ENCODE data around the gene NUP205.
"Not testable (repeated sequence)": the region's sequence is repeated elsewhere in the genome, so short reads cannot be mapped to it uniquely, and the experiment has no call there.

NUP205 gene

DNA sequence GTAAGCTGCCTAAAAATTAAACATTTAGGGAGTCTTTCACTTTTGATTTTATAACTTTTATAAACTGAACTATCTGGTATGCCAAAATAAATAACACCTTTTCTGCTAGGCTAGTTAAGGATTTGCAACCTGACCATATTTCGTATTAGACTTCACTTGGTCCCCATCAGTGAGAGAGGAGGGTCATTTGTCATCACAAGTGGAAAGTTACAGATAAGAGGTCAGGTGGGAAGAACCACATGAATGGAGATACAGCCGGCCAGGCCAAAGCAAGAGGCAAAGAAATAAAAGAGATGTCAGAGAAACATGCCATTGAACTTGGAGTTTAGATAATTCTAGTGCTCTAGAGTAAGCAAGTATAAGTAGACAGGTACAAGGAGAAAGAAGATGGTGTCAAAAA is 60.1 kb downstream of the NUP205 start:
- Histone ChIP-seq H3K36me3 (ENCODE audit: insufficient read depth, low read length) (peaks cover 76% of the 10 kb centered on the region), H3K4me3 (no peak overlapping the region), H3K9me3 (ENCODE audit: low read depth, low read length) (no peaks in the 10 kb centered on the region), H3K27ac (no peak overlapping the region), H3K9ac (ENCODE audit: insufficient read length) (no peak overlapping the region)
- DNase-seq (ENCODE audit: low read depth, low spot score): no peak
- TF ChIP-seq EZH2 (IDR thresholded peaks at IDR 0.05) (no peak), POLR2AphosphoS5 (IDR thresholded peaks at IDR 0.05; ENCODE audit: borderline replicate concordance, low read depth, low read length) (no peak), FOXP2 (optimal IDR thresholded peaks at IDR 0.05; ENCODE audit: control extremely low read depth, extremely low read length, insufficient read depth) (no peak)

DNA sequence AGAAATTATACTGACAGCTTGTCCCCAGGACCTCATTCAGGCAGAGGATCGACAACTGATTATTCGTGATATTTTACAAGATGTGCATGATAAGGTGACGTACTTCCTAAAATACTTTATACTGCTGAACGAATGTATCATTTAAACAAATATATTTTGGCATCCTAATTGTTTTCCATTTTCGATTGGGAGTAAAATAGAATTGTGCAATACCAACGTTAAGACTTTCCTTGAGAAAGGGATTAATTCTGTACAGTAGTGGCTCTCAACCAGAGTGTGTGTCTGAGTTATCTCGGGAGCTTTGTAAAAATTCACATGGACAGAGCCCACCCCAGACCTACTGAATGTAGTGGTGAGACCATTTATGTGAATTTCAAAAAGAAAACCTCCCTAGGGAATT is 60.8 kb downstream of the NUP205 start:
- H3K27ac ChIP-seq: peak overlapping the region; percentile 16; the same call in 1 of the 2 replicates
- no peak overlapping the region for H3K4me3 ChIP-seq
- TF ChIP-seq POLR2AphosphoS5 (IDR thresholded peaks at IDR 0.05; ENCODE audit: borderline replicate concordance, low read depth, low read length) (no peak), FOXP2 (optimal IDR thresholded peaks at IDR 0.05; ENCODE audit: control extremely low read depth, extremely low read length, insufficient read depth) (no peak), EZH2 (IDR thresholded peaks at IDR 0.05) (no peak)
- H3K9ac ChIP-seq (ENCODE audit: insufficient read length): no peak overlapping the region
- H3K36me3 ChIP-seq (ENCODE audit: insufficient read depth, low read length): peaks cover 81% of the 10 kb centered on the region
- no peak for DNase-seq (ENCODE audit: low read depth, low spot score)
- H3K9me3 ChIP-seq (ENCODE audit: low read depth, low read length): no peaks in the 10 kb centered on the region

DNA sequence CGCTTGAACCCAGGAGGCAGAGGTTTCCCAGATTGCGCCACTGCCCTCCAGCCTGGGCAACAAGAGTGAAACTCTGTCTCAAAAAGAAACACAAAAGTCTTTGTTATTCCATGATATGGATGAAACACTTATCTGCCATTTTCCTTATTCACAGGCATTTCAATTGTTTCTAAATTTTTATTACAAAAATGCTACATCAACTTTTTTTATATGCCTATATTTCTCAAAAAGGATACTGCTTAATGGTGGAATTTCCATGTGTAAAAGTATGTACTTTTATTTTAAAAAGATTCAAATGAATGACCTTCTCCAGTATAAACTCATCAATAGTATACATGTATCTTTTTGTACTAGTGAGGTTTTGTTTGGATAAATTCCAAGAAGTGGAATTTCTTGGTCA is 62.7 kb downstream of the NUP205 start:
- no peak overlapping the region for H3K4me3 ChIP-seq
- no peak for DNase-seq (ENCODE audit: low read depth, low spot score)
- H3K9me3 ChIP-seq (ENCODE audit: low read depth, low read length): no peaks in the 10 kb centered on the region
- TF ChIP-seq POLR2AphosphoS5 (IDR thresholded peaks at IDR 0.05; ENCODE audit: borderline replicate concordance, low read depth, low read length): no peak
- TF ChIP-seq EZH2 (IDR thresholded peaks at IDR 0.05): no peak
- no peak for TF ChIP-seq FOXP2 (optimal IDR thresholded peaks at IDR 0.05; ENCODE audit: control extremely low read depth, extremely low read length, insufficient read depth)
- H3K9ac ChIP-seq (ENCODE audit: insufficient read length): no peak overlapping the region
- H3K36me3 ChIP-seq (ENCODE audit: insufficient read depth, low read length): peaks cover 83% of the 10 kb centered on the region
- H3K27ac ChIP-seq: peak overlapping the region; percentile 45

DNA sequence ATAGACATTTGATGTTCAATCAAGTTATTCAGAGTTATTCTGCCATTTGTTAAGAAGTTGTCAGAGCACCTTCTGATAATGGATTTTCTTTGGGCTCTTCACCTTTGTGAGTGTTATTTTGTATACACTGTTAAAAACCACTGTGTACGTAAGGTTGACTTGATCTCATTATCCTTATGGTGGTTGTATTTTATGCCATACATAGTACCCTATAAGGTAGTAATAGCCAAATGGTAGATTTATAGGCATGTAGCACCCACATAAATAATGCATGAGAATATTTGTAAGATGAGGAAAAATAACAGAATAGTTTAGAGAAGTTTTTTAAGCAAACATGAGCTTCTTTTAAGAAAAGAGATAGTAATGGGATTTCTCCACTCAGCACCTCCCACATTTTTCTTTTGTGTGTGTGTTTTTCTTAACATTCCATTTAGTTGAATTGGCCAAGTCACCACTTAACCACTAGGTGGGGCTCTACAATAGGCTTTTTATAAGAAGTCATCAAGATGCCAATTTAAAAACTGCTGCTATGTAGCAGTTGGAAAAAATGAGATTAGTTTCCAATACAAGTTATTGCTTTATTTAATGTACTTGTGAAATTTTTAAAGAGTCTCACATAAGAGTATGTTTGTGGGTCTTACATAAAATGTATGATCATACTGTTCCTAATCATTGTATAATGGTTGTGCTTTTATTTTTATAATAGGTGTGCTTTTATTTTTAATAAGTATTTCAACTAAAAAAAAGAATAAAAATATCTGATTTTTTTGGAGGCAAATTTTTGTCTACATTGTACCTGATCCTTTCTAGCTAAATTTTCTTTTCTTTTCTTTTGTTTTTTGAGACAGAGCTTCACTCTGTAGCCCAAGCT is 63.5 kb downstream of the NUP205 start:
- Histone ChIP-seq H3K9me3 (ENCODE audit: low read depth, low read length) (no peaks in the 10 kb centered on the region), H3K36me3 (ENCODE audit: insufficient read depth, low read length) (peaks cover 83% of the 10 kb centered on the region), H3K9ac (ENCODE audit: insufficient read length) (no peak overlapping the region), H3K27ac (peak overlapping the region; percentile 58; the same call in 1 of the 2 replicates), H3K4me3 (no peak overlapping the region)
- TF ChIP-seq FOXP2 (optimal IDR thresholded peaks at IDR 0.05; ENCODE audit: control extremely low read depth, extremely low read length, insufficient read depth) (no peak), POLR2AphosphoS5 (IDR thresholded peaks at IDR 0.05; ENCODE audit: borderline replicate concordance, low read depth, low read length) (no peak), EZH2 (IDR thresholded peaks at IDR 0.05) (no peak)
- peak; percentile 75 for DNase-seq (ENCODE audit: low read depth, low spot score)

DNA sequence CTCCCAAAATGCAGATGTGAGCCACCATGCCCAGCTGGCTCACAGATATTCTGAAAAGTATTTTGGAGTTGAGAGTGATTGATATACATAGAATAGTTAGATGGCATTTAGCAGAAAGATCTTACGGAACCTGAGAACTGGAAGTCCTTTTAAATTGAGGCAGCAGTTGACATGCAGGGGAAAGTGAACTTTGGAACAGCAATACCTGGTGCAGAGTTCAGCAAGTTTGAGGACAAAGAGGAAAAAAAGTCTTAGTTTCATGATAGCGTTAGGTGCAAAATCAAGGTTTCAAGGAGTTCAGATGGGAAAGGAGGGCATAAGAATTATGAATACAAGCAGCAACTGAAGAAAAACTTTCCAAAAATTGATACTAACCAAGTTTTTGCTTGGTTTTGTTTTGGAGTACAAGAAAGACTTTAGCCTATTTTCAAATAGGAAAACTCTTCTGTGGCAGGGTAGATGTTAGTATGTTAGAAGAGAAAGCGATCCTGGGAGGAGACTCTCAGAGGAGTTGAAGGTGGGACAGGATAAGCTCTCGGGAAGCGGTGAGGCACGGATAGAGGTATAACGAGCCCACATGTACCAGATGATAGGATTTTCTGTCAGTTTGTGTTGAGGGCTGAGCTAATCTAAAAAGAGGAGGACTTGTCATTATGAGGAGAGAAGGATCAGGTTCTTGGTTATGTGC is 76.6 kb downstream of the NUP205 start:
- no peak for DNase-seq (ENCODE audit: low read depth, low spot score)
- Histone ChIP-seq H3K27ac (no peak overlapping the region), H3K4me3 (no peak overlapping the region), H3K36me3 (ENCODE audit: insufficient read depth, low read length) (peaks cover 89% of the 10 kb centered on the region), H3K9me3 (ENCODE audit: low read depth, low read length) (no peaks in the 10 kb centered on the region), H3K9ac (ENCODE audit: insufficient read length) (no peak overlapping the region)
- TF ChIP-seq FOXP2 (optimal IDR thresholded peaks at IDR 0.05; ENCODE audit: control extremely low read depth, extremely low read length, insufficient read depth) (no peak), EZH2 (IDR thresholded peaks at IDR 0.05) (no peak), POLR2AphosphoS5 (IDR thresholded peaks at IDR 0.05; ENCODE audit: borderline replicate concordance, low read depth, low read length) (no peak)

DNA sequence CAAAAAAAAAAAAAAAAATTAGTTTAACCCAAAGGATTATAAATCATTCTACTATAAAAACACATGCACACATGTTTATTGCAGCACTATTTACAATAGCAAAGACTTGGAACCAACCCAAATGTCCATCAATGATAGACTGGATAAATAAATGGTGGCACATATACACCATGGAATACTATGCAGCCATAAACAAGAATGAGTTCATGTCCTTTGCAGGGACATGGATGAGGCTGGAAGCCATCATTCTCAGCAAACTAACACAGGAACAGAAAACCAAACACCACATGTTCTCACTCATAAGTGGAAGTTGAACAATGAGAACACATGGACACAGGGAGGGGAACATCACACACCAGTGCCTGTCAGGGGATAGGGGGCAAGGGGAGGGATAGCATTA is 82.0 kb downstream of the NUP205 start:
- not testable (repeated sequence) for DNase-seq (ENCODE audit: low read depth, low spot score); H3K9me3 ChIP-seq (ENCODE audit: low read depth, low read length); H3K4me3 ChIP-seq; H3K27ac ChIP-seq; H3K9ac ChIP-seq (ENCODE audit: insufficient read length)
- H3K36me3 ChIP-seq (ENCODE audit: insufficient read depth, low read length): peaks cover 99% of the 10 kb centered on the region

DNA sequence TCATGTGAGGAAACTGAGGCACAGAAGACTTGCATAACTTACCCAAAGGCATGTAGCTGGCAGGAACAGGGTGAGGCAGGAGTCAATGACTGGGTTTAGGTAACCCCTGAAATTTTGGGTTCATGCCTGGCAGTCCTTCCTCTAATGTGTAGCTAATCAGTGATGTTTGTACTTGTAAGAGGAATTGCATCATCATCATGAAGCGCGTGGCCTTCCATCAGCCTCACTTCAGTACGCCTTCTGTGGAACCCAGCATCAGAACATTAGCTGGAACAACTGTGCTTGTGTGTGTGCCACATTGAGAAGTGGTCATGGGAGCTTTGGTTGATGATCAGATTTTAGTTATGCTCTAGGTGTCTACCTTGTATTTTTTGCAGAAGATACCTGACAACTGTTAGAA is 86.4 kb downstream of the NUP205 start:
- DNase-seq (ENCODE audit: low read depth, low spot score): no peak
- Histone ChIP-seq H3K27ac (peak overlapping the region; percentile 66), H3K9ac (ENCODE audit: insufficient read length) (no peak overlapping the region), H3K4me3 (no peak overlapping the region), H3K9me3 (ENCODE audit: low read depth, low read length) (no peaks in the 10 kb centered on the region), H3K36me3 (ENCODE audit: insufficient read depth, low read length) (peaks cover 98% of the 10 kb centered on the region)
- no peak for TF ChIP-seq POLR2AphosphoS5 (IDR thresholded peaks at IDR 0.05; ENCODE audit: borderline replicate concordance, low read depth, low read length)
- TF ChIP-seq EZH2 (IDR thresholded peaks at IDR 0.05): no peak
- TF ChIP-seq FOXP2 (optimal IDR thresholded peaks at IDR 0.05; ENCODE audit: control extremely low read depth, extremely low read length, insufficient read depth): no peak

DNA sequence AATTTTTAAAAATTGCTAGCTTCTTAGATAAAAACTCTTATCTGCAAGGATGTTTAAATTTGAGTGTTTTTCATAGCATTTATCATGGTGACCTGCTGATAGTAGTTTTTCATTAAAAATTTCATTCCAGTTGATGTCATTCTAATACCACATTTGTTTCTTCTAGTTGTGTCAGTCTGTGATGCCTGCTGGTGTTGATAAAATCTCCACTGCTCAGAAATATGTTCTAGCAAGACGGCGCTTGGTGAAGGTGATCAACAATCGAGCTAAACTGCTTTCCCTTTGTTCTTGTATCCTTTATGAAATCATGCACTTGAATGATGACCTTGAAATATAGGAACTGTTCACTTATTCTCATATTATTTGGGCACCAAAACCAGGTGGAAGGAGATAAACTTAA is 87.0 kb downstream of the NUP205 start:
- no peak for TF ChIP-seq EZH2 (IDR thresholded peaks at IDR 0.05)
- DNase-seq (ENCODE audit: low read depth, low spot score): no peak
- H3K9ac ChIP-seq (ENCODE audit: insufficient read length): no peak overlapping the region
- peak overlapping the region; percentile 66 for H3K27ac ChIP-seq
- peaks cover 94% of the 10 kb centered on the region for H3K36me3 ChIP-seq (ENCODE audit: insufficient read depth, low read length)
- no peak overlapping the region for H3K4me3 ChIP-seq
- no peaks in the 10 kb centered on the region for H3K9me3 ChIP-seq (ENCODE audit: low read depth, low read length)
